ENCODE data around the gene TNFRSF11A. TPM values are rescaled to one million over a fixed set of nuclear protein-coding genes. Genes with fewer than 3 reads are reported as not detected.

Gene TNFRSF11A
- total RNA-seq, 2 experiments from 2014 or later: 1.7 TPM

GRCh38 chr18:62282188-62282629 is 42.9 kb upstream of the TNFRSF11A start:
- H3K27ac Mint-ChIP-seq: no peak overlapping the region
- H3K4me1 Mint-ChIP-seq (ENCODE audit: low read depth): no peaks in the 10 kb centered on the region
- peaks cover 76% of the 10 kb centered on the region for H3K36me3 Mint-ChIP-seq (ENCODE audit: low read depth)
- no peak for DNase-seq
- no peak overlapping the region for H3K4me3 ChIP-seq (ENCODE audit: low read length)
- CTCF ChIA-PET: no interaction called here
- H3K4me3 Mint-ChIP-seq: no peak overlapping the region
- H3K9me3 Mint-ChIP-seq: no peaks in the 10 kb centered on the region
- POLR2A ChIA-PET: no interaction called here
- ATAC-seq (ENCODE audit: poor library complexity): no peak
- no peak for TF ChIP-seq CTCF (IDR thresholded peaks at IDR 0.05)
- intact Hi-C loops (cut with DNase I, micrococcal nuclease): no loop called here
- peaks cover 74% of the 10 kb centered on the region for H3K36me3 ChIP-seq (ENCODE audit: insufficient read depth, low read length)
- H3K4me1 ChIP-seq (ENCODE audit: insufficient read depth, low read length): no peaks in the 10 kb centered on the region
- no peak overlapping the region for H3K27ac ChIP-seq (ENCODE audit: low read depth in 1 of 2, low read length in 2 of 2)
- H3K27me3 ChIP-seq (ENCODE audit: control insufficient read depth in 1 of 2, insufficient read depth in 2 of 2, low read length in 2 of 2): no peaks in the 10 kb centered on the region
- H3K9me3 ChIP-seq (ENCODE audit: control insufficient read depth in 1 of 2, insufficient read depth in 1 of 2, low read length in 2 of 2): no peaks in the 10 kb centered on the region
- no peaks in the 10 kb centered on the region for H3K27me3 Mint-ChIP-seq

DNA sequence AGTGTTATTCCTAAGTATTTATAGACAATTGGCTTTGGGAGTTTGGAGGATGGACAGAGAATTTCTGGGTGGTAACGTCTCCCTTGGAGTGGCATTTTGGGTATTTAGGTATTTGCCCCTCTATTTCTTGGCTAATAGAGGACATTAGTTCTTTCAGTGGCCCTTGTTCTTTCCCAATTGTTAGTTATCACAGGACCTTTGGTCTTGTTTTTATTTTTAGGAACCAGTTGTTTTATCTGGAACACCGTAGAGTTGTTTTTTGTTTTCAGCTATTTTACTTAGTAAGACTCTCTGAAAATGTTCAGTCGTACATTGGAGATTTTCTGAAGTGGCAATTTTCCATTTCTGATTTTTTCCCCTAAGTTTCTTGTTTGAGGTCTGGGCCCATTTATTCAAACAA is 40.5 kb upstream of the TNFRSF11A start:
- ATAC-seq (ENCODE audit: poor library complexity): no peak
- H3K27me3 Mint-ChIP-seq: no peaks in the 10 kb centered on the region
- DNase-seq: no peak
- no peak for TF ChIP-seq CTCF (IDR thresholded peaks at IDR 0.05)
- H3K4me1 ChIP-seq (ENCODE audit: insufficient read depth, low read length): no peaks in the 10 kb centered on the region
- H3K27ac Mint-ChIP-seq: no peak overlapping the region
- intact Hi-C loops (cut with DNase I, micrococcal nuclease): no loop called here
- H3K36me3 ChIP-seq (ENCODE audit: insufficient read depth, low read length): peaks cover 87% of the 10 kb centered on the region
- H3K27me3 ChIP-seq (ENCODE audit: control insufficient read depth in 1 of 2, insufficient read depth in 2 of 2, low read length in 2 of 2): no peaks in the 10 kb centered on the region
- H3K4me3 ChIP-seq (ENCODE audit: low read length): no peak overlapping the region
- H3K4me3 Mint-ChIP-seq: no peak overlapping the region
- no peaks in the 10 kb centered on the region for H3K4me1 Mint-ChIP-seq (ENCODE audit: low read depth)
- no peaks in the 10 kb centered on the region for H3K9me3 ChIP-seq (ENCODE audit: control insufficient read depth in 1 of 2, insufficient read depth in 1 of 2, low read length in 2 of 2)
- ChIA-PET POLR2A (no interaction called here), CTCF (no interaction called here)
- no peak overlapping the region for H3K27ac ChIP-seq (ENCODE audit: low read depth in 1 of 2, low read length in 2 of 2)
- peaks cover 94% of the 10 kb centered on the region for H3K36me3 Mint-ChIP-seq (ENCODE audit: low read depth)
- no peaks in the 10 kb centered on the region for H3K9me3 Mint-ChIP-seq

DNA sequence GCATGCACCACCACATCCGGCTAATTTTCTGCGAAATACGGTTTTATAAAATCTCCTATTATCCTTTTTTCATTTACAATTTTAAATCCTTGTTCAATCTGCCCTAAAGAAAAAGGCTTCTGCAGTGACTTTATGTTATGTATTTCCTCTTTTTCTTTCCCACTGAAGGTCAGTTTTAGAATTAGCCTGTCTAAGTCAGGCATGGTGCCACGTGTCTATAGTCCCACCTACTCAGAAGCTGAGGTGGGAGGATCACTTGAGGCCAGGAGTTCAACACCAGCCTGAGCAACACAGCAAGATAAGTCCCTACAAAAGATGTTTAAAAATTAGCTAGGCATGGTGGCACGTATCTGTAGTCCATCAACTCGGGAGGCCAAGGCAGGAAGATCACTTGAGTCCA is 39.8 kb upstream of the TNFRSF11A start:
- peaks cover 81% of the 10 kb centered on the region for H3K36me3 ChIP-seq (ENCODE audit: insufficient read depth, low read length)
- H3K27me3 ChIP-seq (ENCODE audit: control insufficient read depth in 1 of 2, insufficient read depth in 2 of 2, low read length in 2 of 2): no peaks in the 10 kb centered on the region
- POLR2A ChIA-PET: no interaction called here
- TF ChIP-seq CTCF (IDR thresholded peaks at IDR 0.05): no peak
- Mint-ChIP-seq H3K36me3 (ENCODE audit: low read depth) (peaks cover 96% of the 10 kb centered on the region), H3K4me1 (ENCODE audit: low read depth) (no peaks in the 10 kb centered on the region), H3K4me3 (no peak overlapping the region), H3K9me3 (no peaks in the 10 kb centered on the region), H3K27ac (no peak overlapping the region), H3K27me3 (no peaks in the 10 kb centered on the region)
- no peak overlapping the region for H3K27ac ChIP-seq (ENCODE audit: low read depth in 1 of 2, low read length in 2 of 2)
- DNase-seq (no peak), ATAC-seq (ENCODE audit: poor library complexity) (no peak)
- no peaks in the 10 kb centered on the region for H3K4me1 ChIP-seq (ENCODE audit: insufficient read depth, low read length)
- no peak overlapping the region for H3K4me3 ChIP-seq (ENCODE audit: low read length)
- CTCF ChIA-PET: no interaction called here
- intact Hi-C loops (cut with DNase I, micrococcal nuclease): no loop called here
- H3K9me3 ChIP-seq (ENCODE audit: control insufficient read depth in 1 of 2, insufficient read depth in 1 of 2, low read length in 2 of 2): no peaks in the 10 kb centered on the region

All from CD4-positive, alpha-beta T cell (primary cell).